HG03439 (cell line): Measurements from ENCODE around the gene IL36A.

Source experiments
- ATAC-seq: cut with Tn5 transposase; IDR thresholded peaks from one replicate; pipeline ENCODE4 v1.9.1; 2021; ENCODE audit warnings: mild to moderate bottlenecking, moderate library complexity; ENCODE audit not compliant: unreplicated experiment

The IL36A gene

GRCh38 chr2:113005030-113005509, at the start of gene IL36A:
TSS of gene IL36A (plus strand) at chr2:113005459. CDS start at chr2:113005872, 413 bp downstream.
- no peak for ATAC-seq

DNA sequence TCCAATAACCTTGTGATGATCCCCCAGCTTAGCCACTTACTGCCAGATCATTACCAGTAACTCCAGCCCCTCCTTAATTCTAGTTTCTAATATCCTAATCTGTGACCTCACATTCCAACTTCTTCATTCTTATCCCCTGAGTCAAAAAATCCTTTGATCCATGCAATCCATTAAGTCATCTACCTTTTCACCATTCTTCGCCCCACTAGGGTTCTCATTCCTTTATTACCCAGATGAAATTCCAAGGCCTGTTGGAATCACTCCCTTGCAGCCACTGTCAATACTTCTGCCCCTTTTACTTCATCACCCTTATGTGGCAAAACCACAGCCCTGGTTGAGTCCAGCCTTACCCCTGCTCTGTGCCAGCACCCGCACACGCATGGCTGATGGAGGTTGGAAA, 47.7 kb upstream of the IL36A start:
- no peak for ATAC-seq

GRCh38 chr2:112958428-112959108, 46.7 kb upstream of the IL36A start:
- no peak for ATAC-seq

- no peak for ATAC-seq
These were observed 46.0 kb upstream of the IL36A start for GRCh38 chr2:112959109-112959812.

GRCh38 chr2:112960230-112960825, 44.9 kb upstream of the IL36A start:
- ATAC-seq = no peak

DNA sequence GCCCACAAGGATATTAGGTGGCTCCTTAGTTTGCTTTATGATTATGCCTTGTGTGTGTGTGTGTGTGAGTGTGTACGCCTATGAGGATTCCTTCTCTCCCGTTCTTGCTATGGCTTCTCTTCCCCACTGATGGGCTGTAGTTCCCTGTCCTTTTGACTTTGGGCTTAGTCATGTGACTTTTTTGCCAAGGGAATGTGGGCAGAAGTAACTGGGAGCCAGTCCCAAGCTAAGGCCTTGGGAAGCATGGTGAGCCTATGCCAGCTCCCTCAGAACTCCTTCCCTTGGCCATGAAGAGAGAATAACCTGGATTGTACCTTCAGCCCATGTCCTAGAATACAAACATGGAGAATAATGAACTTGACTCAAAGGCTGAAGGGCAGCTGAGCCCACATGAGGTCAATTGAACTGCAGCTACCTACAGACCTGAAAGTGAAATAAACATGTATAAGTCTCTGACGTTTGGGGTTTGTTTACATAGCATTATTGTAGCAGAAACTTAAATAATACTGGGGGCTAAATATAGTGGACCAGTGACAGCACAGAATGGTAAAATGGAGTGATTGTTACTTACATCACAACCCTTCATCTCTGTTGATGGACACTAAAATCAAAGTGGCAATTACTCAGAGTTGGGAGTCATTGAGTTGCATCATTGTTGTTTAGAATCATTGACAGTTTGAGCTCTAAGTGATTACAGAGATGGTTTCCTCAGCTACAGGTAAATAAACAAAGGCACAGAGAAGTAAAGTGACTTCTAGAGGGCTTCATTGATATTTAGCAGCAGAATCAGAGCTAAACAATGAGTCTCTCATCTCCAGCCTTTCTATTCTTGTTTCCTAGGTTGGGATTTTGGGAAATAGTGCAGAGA, 42.7 kb upstream of the IL36A start:
- no peak for ATAC-seq

GRCh38 chr2:112967023-112967422, 38.2 kb upstream of the IL36A start:
- no peak for ATAC-seq

GRCh38 chr2:112972423-112973086, 32.7 kb upstream of the IL36A start:
- ATAC-seq = no peak

GRCh38 chr2:112973156-112973555, 32.1 kb upstream of the IL36A start:
- ATAC-seq = no peak

DNA sequence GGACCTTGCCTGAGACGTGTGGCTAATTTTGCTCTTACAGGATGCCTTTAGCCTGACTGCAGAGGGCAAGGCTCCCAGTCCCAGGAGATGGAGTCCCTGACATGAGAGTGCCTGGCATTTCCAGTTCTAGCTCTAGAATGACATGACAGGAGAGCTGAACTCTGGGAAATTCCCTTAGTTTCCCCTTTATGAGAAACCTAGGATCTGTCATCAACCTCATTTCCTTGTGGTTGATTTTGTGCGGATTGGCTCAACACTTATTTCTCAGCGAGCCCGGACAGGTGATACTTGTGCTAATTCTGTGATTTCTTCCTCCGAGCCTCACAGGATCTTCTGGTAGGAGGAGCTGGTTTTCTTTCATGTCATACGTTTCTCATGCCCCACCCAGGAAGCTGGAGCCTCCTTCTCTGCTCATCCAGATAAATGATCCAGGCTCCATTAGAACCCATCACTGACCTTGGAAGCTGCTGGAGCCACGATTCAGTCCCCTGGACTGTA, 27.7 kb upstream of the IL36A start, which contains the start of gene IL36G:
Gene IL36G, plus strand, starts transcription at position 448 of the 498 bp plus-strand sequence. CDS start 633 bp downstream, outside the sequence.
- ATAC-seq = no peak

GRCh38 chr2:112979731-112980130, 25.5 kb upstream of the IL36A start:
- no peak for ATAC-seq

- no peak for ATAC-seq
These were observed 24.7 kb upstream of the IL36A start for GRCh38 chr2:112980537-112980936.

- no peak for ATAC-seq
These were observed 20.2 kb upstream of the IL36A start for GRCh38 chr2:112985090-112985489.

- no peak for ATAC-seq
These were observed 15.6 kb upstream of the IL36A start for GRCh38 chr2:112989611-112990010.

- no peak for ATAC-seq
These were observed 11.4 kb upstream of the IL36A start for GRCh38 chr2:112993831-112994230.

GRCh38 chr2:112994648-112995047, 10.6 kb upstream of the IL36A start:
- ATAC-seq = no peak

GRCh38 chr2:112995346-112995920, 9.8 kb upstream of the IL36A start:
- ATAC-seq = no peak

GRCh38 chr2:112996635-112997034, 8.6 kb upstream of the IL36A start:
- no peak for ATAC-seq

- ATAC-seq = no peak
These were observed 8.1 kb upstream of the IL36A start for GRCh38 chr2:112997151-112997550.

GRCh38 chr2:113000436-113000835, 4.8 kb upstream of the IL36A start:
- no peak for ATAC-seq
